Activated CD4-positive, alpha-beta T cell treated with anti-CD3 and anti-CD28 coated beads for 4 hours (primary cell): ENCODE results near the gene SCN4B.

Experiments
- DNase-seq, 2 donors: peaks; one replicate each; pipeline ENCODE4 v3.0.0-alpha.2; 2020

The SCN4B gene

DNA sequence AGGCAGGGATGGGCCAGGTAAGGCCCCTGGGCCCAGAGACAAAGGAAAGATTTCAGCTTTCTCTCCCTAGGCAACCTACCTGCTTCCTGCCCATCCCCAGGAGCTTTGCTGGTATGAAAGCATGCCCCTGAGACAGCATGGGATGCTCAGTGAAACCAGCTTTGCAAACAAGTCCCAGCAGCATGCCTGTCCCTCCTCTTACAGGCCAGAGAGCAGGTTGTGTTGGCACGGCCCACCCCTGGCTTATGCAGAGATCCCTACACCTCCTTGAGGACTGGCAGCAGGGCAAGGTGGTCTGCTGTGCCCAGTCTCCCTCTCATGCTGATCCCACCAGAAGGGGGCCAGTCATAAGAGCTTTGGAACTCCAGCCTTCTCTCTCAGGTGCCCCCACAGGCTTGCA lies 3.1 kb downstream of the SCN4B start:
- no peak for DNase-seq

DNA sequence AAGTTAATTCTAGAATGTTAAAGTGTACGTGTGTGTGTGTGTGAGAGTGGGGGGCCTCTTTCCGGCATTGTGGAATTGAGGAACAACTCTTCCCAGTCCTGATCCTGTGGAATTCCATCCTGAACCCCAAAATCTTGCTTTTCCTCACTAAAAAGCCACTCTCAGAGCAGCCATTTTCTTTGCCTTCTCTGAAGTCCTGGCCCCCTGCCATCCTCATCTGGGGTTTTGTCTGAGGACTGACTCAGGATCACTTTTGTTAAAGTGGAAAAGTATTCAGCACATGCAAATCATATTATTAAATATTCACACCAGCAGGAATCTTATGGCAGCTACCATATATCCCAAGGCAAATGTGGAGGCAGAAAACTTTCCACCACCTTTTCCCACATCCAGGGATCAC lies 3.8 kb downstream of the SCN4B start:
- DNase-seq: no peak

DNA sequence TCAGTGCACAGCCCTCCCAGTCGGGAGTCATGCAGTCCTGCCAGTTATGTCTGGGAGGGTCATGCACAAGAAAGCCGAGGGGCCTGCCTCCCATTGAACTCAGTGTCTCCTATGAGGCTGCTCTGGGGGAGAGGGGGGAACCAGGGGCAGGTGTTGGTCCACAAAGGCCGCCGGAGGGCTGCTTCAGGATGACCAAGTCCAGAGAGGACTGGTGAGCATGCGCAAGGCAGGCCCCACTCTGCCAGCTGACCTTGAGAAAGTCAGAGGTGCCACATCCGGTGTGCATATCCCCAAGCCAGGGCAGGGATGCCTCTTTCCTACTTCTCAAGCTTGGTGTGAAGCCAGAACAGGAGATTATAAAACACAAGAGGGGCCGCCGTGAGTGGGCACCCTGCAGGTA lies 4.4 kb downstream of the SCN4B start:
- no peak for DNase-seq

DNA sequence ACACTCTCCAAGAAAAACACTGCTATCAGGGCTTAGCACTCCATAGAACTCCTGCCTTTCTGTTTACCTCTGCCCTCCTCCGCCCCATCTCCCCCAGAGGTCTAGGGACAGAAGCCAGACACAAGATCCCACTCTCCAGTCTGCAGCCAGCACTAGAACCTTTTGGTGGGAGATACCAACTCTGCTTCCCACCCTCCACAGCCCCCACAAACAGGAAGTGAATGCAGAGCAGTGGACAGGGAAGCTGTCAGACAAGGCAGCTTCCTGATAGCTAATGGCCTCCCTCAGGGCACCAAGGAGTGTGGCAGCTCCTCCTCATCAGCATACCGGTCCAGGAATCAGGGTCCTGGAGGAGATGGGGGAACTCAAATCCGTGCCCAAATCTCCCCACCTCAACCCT lies 5.1 kb downstream of the SCN4B start:
- DNase-seq: no peak

DNA sequence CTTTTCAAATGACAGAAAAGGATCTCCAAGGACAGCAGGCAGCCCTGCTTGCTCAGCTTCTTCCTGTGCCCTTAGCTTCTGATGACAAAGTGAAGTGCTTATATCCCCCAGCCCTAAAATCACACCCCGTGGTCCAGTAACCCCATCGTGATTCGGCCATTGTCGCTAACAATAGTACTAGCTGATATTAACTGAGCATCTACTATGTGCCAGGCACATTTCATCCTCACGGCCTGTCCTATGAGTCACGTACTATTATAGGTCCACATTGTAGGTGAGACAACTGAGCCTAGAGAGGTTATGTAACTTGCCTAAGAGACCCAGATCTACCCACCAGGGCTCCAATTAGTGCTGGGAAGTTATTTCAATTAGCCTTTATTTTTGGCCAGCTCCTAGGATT lies 6.1 kb downstream of the SCN4B start:
- DNase-seq: no peak

DNA sequence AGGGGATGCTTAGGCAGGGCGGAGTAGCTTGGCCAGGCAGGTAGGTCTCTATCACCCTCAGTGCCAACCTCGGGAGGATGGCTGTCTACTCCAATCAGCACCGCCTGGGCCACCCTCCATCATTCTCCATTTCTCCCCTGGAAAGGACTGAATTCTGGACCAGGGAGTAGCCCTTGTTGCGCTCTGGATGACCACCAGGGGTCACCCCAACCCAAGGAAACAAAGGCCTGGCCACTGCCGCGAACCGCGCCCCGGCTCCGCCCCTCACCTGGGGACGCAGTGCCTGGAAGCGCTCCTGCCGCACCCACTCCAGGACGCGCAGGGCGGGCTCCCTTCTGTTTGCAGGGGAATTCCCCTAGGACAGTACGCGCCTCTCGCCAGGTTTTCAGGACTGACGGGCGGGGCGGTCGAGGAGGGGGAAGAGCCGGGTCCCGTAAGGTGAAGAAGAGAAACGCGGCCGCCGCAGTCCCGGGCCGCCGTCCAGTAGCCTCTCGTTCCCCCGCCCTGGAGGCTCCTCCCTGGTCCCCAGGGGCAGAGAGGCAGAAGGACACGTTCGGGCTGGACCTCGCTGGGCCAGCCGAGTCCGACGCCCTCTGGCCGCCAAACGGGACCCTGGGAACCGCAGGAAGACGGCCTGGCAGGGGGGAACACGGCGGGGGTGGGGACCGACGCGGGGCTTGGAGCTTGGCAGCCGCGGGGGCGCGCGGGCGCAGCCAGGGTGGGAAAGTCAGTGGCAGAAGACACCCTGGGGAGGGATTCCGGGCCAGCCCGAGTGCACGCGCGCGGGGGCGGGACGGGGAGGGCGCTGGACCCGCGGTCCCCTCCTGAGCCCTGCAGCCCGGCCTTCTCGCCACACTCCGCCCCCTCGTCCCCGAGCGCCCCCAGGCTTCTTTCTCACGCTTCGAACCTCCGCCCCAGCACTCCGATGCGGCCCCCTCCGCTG lies 7.1 kb downstream of the SCN4B start:
- DNase-seq: peak; percentile 85 to 89

DNA sequence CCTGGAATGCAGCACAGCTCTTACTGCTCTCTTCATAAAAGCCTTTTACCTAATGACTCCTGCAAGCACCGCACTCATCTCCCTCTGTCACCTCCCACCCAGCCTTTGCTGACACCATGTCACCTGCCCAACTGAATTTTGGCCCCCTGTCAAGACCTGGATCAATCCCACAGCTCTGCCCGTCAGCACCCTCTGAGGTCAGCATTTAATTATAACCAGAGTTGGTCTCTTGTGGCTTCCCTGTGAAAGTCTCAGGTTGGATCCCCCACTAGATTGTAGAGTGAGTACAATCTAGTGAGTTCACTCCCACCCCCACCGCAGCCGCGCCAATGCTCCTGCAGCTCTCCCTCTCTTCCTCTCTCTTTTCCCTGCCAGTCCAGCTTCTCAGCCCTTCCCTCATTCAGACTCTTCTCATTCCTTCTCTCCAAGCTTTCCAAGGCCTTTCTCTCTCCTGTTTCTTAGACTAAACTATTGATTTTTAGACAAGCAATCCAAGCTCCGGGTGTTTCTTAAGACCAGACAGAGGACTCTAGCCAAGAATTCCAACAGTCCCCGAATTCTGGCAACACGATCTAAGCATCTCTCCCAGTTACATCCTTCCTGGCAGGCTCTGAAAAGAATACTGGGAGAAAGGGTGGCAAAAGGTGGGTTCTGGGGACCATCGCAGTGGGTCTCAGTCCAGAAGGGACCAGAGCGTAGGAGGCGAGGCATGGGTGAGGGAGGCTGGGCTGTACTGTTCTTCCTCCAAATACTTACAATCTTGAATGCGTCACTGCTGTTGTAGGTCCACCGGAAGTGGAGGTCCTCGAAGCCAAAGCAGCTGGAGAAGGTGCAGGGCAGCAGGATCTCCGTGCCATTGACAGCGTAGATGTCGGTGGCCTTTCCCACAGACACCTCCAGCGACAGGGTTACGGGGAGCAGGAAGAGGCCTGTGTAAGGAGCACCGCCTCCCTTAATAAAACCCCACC lies 8.0 kb downstream of the SCN4B start:
- no peak for DNase-seq

DNA sequence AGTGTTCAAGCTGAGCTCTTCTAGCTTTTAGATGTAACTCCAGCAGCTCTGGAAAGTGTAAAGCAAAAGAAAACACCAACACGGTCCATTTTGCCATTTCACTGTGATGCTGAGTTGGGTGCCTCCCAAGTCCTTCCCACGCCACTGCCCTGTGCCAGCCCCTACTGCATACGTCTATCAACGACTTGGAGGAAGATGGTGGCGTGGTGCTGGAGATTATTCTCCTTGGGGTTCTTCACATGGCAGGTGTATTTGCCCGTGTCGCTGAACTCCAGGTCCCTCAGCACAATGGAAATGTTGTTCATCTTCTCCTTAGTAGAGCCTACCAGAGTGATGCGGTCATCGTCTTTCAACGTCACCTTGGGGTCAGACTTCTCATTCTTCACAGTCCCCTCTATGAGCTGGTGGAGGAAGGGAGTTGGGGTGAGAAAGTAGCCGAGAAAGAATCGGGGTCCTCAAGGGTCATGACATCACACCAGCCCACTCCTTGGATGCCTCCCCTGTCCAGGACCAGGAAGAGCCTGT lies 8.9 kb downstream of the SCN4B start:
- no peak for DNase-seq

DNA sequence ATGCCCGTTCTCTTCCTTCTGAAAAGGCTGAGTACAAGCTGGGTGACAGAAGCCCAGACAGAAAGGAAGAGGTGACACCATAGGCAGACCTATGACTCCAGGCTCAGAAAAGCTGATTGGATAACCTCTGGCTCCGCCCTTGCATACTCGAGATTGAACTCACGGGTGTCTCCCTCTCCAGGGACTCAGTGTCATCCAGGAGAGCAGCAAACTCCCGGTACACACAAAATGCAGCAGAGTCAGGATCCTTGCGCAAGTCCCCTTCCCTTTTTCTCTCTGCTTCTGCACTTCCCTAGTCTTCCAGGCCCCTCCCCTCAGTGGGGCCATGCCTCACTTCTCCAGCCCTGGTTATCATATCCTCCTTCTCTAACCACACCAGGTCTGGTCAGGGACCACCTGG lies 9.8 kb downstream of the SCN4B start:
- DNase-seq: no peak

DNA sequence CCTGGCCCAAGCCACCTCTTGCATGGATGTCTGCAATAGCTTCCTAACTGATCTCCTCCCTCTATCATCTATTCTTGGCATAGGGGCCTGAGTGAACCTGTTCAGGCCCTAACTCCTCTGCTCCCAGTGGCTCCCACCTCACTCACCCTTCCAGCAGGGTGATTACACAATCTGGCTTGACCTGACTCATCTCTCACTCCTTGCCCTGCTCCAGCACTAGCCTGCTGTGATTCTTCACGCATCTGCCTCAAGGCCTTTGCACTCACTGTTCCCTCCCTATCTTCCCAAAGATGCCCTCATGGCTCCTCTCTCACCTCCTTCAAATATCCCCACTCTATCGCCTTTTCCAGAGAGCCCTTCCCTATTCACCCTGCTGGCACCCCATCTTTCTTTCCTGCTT lies 10.5 kb downstream of the SCN4B start:
- no peak for DNase-seq

DNA sequence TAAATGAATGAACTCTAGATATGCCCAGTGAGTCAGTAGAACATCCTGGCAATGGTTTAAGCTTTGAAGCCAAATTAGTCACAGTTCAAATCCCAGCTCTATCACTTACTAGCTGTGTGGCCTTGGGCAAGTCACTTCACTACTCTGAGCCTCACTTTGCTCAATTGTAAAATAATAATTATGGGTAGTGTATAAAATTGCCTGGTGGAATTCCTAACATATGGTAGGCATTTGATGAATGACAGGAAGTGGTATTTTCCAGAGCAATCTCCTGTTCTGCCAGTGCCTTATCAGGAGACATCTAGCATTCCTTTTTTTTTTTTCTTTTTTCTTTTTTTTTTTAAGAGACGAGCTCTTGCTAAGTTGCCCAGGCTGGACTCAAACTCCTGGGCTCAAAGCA lies 13.0 kb downstream of the SCN4B start:
- DNase-seq: no peak

DNA sequence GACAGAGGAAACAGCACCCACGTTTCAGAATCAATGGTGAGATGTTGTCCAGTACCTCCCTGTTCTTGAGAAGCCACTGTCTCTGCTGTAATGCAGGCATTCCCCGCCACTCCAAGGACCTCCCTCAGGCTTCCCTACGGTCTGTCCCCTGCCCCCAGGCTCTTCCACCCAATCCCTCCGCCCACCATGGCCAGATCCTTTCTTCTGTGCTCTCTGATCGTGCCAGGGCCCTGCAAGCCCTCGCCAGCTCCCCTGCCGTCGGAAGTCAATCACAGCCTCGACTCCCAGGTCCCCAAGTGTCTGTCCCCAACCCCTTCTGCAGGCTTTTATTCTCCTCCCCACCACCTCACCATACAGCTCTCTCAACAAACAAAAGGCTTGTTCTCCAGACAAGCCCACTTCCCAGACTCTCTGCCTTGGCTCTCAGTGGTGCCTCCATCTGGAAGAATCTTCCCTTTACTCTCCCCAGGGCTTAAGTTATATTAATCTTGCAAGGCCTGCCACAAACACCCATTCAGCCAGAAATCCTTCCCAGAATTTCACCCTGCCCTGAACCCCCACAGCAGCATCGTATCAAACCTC lies 13.7 kb downstream of the SCN4B start:
- no peak for DNase-seq

DNA sequence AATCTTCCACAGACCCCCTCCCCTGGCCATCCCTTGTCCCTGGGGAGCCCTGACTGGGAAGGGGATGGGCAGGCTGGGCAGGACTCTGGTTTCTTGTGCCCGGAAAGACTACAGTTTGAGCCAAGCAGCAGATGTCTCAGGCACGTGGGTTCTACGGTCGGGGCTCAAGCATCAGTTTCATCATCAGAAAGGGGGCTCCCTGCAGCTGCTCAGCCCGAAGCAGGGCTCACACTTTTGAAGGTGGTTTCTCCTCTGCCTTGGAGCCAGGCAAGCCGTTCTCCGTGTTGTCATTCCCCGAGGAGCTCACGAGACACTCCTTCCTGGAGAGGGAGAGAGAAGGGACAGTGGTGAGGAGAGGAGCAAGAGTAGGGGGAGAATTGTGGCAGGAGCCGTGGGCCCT lies 15.8 kb downstream of the SCN4B start:
- no peak for DNase-seq

DNA sequence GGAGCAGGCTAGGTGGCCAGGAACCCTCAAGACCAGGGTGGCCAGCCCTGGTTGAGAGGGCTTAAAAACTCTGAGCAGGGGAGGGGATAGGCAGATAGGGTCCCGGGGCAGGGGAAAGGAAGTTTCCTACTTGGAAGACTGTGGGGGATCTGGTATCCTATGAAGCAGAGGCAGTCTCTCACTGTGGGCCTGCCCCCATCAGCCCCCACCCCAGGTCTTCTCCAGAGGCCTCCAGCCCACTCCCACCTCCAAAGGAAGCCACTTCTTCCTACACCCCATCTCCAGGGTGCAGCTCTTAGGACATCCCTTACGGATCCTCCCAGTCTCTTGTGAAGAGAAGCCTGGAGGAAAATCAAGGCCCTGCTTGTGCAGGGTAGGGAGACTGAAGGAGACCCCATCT lies 16.3 kb downstream of the SCN4B start:
- DNase-seq: no peak

DNA sequence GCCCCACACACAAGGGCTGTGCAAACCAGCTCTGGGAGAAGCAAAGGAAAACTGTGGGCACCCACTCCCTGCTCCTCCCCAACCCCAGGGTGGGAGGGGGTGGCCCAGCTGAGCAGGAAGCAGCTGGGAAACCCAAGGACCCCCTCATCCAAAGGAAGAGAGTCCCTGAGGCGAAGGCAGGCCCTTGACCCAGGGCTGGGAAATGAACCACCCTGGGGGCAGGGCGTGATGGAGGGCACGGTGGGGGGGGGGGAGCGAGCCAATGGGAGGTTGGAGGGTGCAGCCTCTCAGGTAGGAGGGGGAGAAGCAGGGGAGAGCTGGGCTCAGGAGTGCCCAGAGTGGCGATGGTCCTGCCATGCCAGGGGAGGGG lies 16.8 kb downstream of the SCN4B start:
- DNase-seq: no peak

DNA sequence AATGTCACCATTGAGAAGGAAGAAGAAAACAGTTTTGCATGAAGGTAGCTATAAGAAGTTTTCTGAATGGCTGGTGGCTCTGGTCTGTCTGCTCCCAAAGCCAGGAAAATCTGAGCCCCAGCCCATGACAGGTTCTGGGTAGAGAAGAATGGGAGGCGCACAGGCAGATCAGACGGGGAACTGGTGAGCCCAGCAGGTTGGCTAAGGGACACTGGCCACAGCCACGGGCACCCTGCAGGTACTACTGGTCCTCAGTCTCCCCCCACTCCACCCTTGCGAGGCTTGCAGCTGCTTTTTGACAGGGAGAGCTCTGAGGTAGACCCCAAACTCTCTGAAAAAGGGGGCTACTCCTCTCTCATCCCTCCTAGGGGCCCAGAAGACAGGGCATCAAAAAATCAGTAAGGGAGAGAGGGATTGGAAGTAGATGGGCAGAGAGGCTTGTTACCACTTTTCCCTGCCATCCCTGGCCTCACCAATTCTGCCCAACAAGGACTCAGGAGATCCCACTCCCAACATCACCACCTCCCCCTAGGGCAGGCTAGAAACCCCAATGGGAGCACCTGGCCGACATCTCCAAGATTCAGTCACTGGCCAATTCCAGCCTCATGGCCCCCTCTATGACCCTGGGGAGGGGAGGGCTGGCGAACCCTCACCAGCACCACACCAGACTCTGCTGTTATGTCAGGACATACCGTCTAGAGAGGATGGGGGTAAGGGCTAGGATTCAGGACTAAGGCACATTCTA lies 17.4 kb downstream of the SCN4B start:
- DNase-seq: no peak

DNA sequence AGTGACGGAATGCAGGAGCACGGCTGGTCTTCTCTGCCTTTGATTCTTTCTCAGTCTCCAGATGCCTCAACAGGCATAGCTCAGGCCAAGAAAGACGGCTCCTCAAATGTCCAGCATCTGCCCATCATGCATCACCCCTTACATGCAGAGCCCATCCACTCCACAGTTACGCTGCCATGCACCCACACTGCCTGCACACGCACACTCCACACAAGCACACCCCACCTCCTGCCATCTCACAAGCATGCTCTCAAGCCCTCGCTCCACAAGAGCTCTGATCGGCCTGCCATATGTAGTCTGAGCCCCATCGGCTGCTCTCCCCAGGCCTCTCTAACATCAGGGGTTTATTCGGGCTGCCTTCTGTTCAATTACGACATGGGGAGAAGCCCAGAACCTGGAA lies 18.8 kb downstream of the SCN4B start:
- no peak for DNase-seq

DNA sequence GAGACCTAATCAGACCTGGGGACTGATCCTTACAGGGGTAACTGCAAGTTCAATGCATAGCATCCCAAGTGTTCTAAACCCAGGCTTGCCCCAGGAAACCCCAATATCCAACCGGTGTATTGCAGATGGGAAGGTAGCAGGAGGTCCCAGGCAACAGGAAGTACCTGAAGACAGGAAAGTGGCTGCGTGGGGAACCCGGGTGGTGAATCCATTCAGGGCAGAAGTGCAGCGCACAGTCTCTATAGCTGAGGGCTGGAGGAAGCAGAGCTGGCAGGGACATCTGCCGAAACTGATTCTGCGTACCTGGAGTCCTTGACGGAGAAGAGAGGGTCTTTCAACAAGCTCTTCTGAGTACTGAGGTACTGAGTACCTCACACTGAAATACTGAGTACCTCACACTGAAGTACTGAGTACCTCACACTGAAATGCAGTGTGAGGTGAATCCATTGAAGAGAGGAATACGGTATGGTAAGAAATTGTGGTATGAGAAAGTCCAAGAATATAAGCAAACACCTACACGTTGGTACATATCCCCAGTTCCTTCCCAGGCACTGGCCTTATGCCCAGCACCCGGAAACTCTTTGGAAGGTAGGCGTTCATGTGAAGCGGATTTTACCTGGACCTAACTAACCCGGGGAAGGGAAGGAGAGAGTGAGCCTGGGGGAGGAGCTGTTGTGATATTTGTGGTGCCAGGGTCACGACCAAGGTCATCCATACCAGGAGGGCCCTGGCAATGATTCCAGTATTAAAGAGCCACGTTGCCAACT lies 20.1 kb downstream of the SCN4B start:
- DNase-seq: no peak

DNA sequence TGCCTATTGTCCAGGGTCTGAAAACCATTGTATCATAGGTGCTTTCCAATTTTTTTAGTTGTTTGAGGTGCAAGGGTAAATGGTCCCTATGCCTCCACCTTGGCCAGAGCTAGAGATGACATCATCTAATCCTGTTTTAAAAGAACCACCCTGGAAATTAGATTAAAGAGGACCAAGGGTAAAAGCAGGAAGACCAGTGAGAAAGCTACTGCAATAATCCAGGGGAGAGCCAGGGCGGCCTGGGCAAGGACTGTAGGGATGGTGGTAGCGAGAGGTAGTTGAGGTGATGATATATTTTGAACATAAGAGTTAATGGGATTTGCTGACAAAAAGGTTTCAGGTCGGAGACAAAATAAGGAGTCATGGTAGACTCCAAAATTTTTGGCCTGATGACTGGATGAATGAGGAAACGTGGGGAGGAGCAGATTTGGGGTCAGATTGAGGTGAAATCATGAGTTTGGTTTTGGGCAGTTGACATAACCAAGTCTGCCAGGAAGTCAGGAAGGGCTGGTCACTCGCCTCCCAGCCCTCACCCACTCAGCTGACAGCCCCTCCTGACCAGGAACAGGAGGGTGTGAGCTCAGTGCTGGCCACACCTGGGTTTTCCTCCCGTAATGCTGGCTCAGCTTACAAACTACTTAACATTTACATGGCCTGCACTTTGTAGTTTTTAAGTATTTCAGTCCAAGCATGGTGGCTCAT lies 23.0 kb downstream of the SCN4B start:
- no peak for DNase-seq

DNA sequence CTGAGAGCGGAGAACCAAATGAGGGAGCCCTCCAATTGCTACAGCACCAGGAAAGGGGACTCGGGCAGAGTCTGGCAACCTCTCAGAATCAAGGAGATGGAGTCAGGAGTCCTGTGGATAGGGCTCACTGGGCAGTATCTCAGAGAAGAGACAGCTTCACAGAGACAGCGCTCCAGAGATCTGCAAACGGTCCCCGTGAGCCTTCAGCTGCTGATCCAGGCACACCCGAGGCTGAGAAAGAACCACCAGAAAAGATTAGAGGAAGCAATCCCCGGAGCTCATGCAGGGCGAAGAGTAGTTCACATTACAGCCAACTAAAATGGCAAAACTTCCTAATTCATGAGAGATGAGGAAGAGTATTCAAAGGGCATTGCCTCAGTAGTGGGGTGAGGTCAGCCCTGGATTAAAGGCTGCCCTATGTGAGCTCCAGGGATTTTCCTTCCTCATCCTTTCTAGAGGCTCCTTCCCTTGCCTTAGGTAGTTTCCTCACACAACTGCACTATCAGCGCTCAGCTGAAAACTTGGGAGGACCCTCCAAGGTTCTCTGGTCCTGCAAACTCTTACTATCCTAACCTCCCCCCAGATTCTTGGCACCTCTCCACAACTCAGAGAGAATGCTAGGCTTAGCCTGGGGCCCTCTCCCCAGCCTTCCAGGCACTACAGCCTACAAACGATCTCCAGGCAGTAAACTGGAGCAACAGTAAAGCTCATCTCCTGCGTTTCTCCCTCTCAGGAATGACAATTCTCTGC lies 23.7 kb downstream of the SCN4B start:
- no peak for DNase-seq
